HAP-1 (cell line): Measurements from ENCODE around the gene TPTE.
"Not testable (repeated sequence)": the region's sequence is repeated elsewhere in the genome, so short reads cannot be mapped to it uniquely, and the experiment has no call there.

Experiments
- DNase-seq, 2 experiments: peaks; one replicate each; pipeline ENCODE4 v3.0.0-alpha.2; 2016 to 2020; ENCODE audit warnings: low spot score in 2 of 2
- H3K27me3 ChIP-seq: fragments of 250-450 bp; sonication (Bioruptor Pico); 2 replicates; pipeline ENCODE4 v1.5.1; 2020; ENCODE audit warnings: low read depth, mild to moderate bottlenecking, moderate library complexity
- H3K36me3 ChIP-seq: fragments of 250-450 bp; sonication (Bioruptor Pico); replicated peaks from 2 replicates; pipeline ENCODE4 v1.5.1; 2020; ENCODE audit warnings: mild to moderate bottlenecking
- H3K4me1 ChIP-seq: fragments of 250-450 bp; sonication (Bioruptor Pico); 2 replicates; pipeline ENCODE4 v1.5.1; 2020; ENCODE audit warnings: mild to moderate bottlenecking
- H3K4me3 ChIP-seq: fragments of 250-450 bp; sonication (Bioruptor Pico); 2 replicates; pipeline ENCODE4 v1.5.1; 2020; ENCODE audit warnings: mild to moderate bottlenecking, moderate library complexity
- H3K9me3 ChIP-seq: fragments of 250-450 bp; sonication (Bioruptor Pico); 2 replicates; pipeline ENCODE4 v1.5.1; 2020; ENCODE audit warnings: mild to moderate bottlenecking, moderate library complexity
- in situ Hi-C: fragments of 300-500 bp; cut with MboI; formaldehyde crosslinking; loops from 3 replicates; pipeline ENCODE4 v1.14.3; 2020; ENCODE audit warnings: low sequenced_read_pairs, inconsistent platforms, mixed read lengths

TPTE gene

DNA sequence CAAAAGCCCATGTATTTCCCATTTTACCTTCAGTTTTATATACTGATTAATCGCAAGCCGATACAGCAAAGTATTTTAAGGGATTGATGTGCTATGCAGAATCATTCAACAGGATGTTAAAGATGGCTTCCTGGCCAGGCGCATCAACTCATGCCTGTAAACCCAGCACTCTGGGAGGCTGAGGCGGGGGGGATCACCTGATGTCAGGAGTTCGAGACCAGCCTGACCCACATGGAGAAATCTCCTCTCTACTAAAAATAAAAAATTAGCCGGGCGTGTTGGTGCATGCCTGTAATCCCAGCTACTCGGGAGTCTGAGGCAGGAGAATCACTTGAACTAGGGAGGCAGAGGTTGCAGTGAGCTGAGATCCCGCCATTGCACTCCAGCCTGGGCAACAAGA lies 116.8 kb downstream of the TPTE start:
- H3K4me3 ChIP-seq, H3K36me3 ChIP-seq, DNase-seq, H3K27me3 ChIP-seq, in situ Hi-C loops, H3K4me1 ChIP-seq: not testable (repeated sequence)
- peaks cover 23% of the 10 kb centered on the region for H3K9me3 ChIP-seq

DNA sequence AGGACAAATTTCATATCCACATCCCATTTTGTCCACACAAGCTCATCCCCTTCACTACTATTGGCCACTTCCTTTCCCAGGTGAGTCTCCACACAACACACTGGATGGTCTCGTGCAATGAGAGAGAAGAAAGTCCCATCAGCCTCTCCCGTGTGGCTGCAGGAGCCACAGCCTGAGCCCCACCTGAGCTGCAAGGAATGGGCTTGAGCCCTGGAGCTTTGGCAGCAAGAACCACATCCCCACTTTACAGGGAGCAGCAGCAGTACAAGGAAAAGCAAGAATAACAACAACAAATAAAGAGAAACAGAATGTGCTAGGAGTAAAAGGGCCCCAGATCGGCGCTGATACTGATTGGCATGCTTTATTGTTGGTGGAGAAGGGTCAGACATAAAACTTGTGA lies 117.7 kb downstream of the TPTE start:
- no peaks in the 10 kb centered on the region for H3K27me3 ChIP-seq
- no peaks in the 10 kb centered on the region for H3K4me1 ChIP-seq
- no peaks in the 10 kb centered on the region for H3K36me3 ChIP-seq
- DNase-seq = no peak
- H3K9me3 ChIP-seq = peaks cover 27% of the 10 kb centered on the region
- no peak overlapping the region for H3K4me3 ChIP-seq
- in situ Hi-C loops = no loop called here

DNA sequence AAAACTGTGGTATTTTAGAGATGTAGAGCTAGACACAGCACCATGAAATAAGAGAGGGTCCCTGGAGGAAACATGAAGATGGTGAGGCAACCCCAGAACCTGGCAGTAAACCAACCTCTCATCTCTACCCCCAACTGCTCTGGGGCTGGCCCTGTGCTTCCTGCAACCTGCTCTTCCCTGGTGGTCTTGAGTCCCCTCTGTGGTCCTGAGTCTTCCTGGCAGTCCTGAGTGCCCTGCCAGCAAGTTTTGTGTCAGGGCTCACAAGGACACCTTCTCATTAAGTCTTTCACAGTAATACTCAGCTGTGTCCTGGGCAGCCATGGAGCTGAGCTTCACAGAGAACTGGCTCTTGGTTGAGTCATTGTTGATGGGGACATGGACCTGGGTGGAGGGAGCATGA lies 118.4 kb downstream of the TPTE start:
- not testable (repeated sequence) for H3K4me3 ChIP-seq, H3K36me3 ChIP-seq, H3K27me3 ChIP-seq, H3K4me1 ChIP-seq, DNase-seq
- in situ Hi-C loops = loop anchor here (10.0 kb wide), 1 partner anchor 65 kb away; no protein-coding TSS in a partner anchor
- H3K9me3 ChIP-seq = peaks cover 27% of the 10 kb centered on the region

DNA sequence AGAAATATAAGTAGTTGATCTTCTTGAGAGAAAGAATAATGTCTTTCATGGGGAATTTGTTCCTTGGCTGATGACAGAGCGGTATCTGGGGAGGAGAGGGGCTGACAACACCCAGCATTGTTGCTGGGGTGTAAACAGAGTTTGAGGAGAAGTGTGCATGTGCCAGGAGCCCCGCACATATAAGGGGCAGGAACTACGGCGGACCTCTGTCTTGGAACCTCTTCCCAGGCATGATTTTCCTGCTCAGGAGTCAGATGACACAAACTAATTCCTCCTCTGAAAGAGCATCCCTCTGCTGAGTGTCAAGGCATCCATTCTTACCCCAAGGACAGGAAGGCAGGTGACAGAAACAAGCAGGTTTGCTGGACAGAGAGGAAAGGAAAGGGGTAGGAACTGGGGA lies 119.1 kb downstream of the TPTE start:
- Histone ChIP-seq H3K4me3 (no peak overlapping the region), H3K36me3 (no peaks in the 10 kb centered on the region), H3K9me3 (peaks cover 27% of the 10 kb centered on the region), H3K27me3 (no peaks in the 10 kb centered on the region), H3K4me1 (no peaks in the 10 kb centered on the region)
- no peak for DNase-seq
- in situ Hi-C loops = loop anchor here (10.0 kb wide), 1 partner anchor 66 kb away; no protein-coding TSS in a partner anchor

GRCh38 chr21:10641107-10641506 lies 119.7 kb downstream of the TPTE start:
- in situ Hi-C loops = loop anchor here (10.0 kb wide), 1 partner anchor 66 kb away; no protein-coding TSS in a partner anchor
- no peak for DNase-seq
- Histone ChIP-seq H3K27me3 (no peaks in the 10 kb centered on the region), H3K4me3 (no peak overlapping the region), H3K36me3 (no peaks in the 10 kb centered on the region), H3K4me1 (no peaks in the 10 kb centered on the region), H3K9me3 (peaks cover 24% of the 10 kb centered on the region)

DNA sequence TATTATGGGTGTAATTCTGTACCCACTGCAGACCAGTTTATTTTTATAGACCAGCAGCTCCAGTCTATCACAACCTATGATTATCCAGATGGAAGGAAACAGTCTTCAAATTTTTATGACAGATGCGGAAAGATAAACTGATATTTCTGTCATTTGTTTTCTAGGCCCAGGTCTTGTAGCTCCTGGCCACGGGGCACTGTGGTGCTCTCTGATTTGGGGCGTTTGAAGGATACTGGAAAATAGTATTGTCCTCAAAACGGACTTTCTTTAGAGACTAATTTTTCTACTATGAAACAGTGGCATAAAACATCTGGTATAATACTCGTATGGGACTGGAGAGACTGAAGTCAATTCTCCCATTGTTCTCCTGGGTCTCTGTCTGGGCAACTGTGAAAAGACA lies 124.3 kb downstream of the TPTE start:
- H3K4me3 ChIP-seq, H3K4me1 ChIP-seq, H3K27me3 ChIP-seq, H3K36me3 ChIP-seq, DNase-seq: not testable (repeated sequence)
- in situ Hi-C loops = loop anchor here (10.0 kb wide), 1 partner anchor 71 kb away; no protein-coding TSS in a partner anchor
- peaks cover 17% of the 10 kb centered on the region for H3K9me3 ChIP-seq

GRCh38 chr21:10649350-10650149 lies 128.2 kb downstream of the TPTE start:
- H3K27me3 ChIP-seq, H3K4me1 ChIP-seq, H3K4me3 ChIP-seq, DNase-seq, H3K36me3 ChIP-seq: not testable (repeated sequence)
- in situ Hi-C loops = loop anchor here (10.0 kb wide), 1 partner anchor 75 kb away; no protein-coding TSS in a partner anchor
- peaks cover 11% of the 10 kb centered on the region for H3K9me3 ChIP-seq

GRCh38 chr21:10650297-10650696 lies 128.9 kb downstream of the TPTE start:
- DNase-seq, in situ Hi-C loops, H3K4me1 ChIP-seq: not testable (repeated sequence)

More at GRCh38 chr21:10650297-10650696, 128.9 kb downstream of the TPTE start:
- not testable (repeated sequence) for H3K27me3 ChIP-seq, H3K36me3 ChIP-seq, H3K4me3 ChIP-seq
- H3K9me3 ChIP-seq = peaks cover 11% of the 10 kb centered on the region
